ENCODE data around the gene PLIN4. TPM values are rescaled to one million over a fixed set of nuclear protein-coding genes. Genes with fewer than 3 reads are reported as not detected.

PLIN4 gene
- total RNA-seq, 1 donor from 2014 or later: 239 TPM

DNA sequence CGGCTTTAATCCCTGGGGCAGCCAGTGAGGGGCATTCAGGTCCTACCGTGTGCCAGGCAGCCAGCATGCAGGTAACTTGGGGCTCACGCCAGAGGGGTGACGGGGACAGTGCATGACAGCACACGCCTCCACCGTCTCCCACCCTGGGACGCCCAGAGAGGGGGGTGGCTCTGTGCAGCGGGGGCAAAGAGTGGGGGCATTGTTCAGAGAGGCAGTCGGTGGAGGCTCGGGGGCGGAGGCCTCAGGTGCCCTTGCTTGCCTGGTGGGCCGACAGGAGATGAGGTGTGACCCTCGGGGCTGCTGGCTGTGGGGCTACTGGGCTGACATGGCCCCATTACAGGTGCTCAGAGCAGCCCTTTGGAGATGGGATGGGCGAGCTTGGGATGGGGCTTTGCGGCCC lies 18.4 kb downstream of the PLIN4 start:
- intact Hi-C loops (cut with DNase I): no loop called here
- DNase-seq (peak; percentile 39), ATAC-seq (ENCODE audit: poor library complexity) (no peak)

DNA sequence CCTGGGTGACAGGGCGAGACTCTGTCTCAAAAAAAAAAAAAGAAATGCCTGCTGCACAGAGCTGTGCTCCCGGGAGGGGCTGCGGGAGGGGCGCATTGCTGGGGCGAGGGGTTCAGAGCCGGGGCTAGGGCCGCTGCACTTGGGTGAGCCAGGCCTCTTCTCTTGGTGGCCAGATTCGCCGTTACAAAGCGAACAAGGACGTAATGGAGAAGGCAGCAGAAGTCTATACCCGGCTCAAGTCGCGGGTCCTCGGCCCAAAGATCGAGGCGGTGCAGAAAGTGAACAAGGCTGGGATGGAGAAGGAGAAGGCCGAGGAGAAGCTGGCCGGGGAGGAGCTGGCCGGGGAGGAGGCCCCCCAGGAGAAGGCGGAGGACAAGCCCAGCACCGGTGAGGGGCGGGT lies 19.0 kb downstream of the PLIN4 start:
- DNase-seq (no peak), ATAC-seq (ENCODE audit: poor library complexity) (no peak)
- intact Hi-C loops (cut with DNase I): no loop called here

DNA sequence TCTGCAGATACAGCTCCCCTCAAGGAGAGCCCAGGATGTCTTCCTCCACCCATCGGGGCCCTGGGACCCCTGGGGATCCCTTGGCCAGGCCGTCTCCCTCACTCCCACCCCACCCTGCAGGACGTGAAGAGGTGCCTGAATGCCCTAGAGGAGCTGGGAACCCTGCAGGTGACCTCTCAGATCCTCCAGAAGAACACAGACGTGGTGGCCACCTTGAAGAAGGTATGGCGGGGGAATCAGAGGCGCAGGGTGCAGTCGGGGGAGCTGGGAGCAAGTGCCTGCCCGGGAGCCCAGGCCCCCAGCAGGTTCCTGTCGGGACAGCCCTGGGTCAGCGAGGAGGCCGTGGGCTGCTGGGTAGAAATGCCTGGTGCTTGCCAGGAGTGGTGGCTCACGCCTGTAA lies 19.6 kb downstream of the PLIN4 start:
- DNase-seq (no peak), ATAC-seq (ENCODE audit: poor library complexity) (no peak)
- intact Hi-C loops (cut with DNase I): no loop called here

DNA sequence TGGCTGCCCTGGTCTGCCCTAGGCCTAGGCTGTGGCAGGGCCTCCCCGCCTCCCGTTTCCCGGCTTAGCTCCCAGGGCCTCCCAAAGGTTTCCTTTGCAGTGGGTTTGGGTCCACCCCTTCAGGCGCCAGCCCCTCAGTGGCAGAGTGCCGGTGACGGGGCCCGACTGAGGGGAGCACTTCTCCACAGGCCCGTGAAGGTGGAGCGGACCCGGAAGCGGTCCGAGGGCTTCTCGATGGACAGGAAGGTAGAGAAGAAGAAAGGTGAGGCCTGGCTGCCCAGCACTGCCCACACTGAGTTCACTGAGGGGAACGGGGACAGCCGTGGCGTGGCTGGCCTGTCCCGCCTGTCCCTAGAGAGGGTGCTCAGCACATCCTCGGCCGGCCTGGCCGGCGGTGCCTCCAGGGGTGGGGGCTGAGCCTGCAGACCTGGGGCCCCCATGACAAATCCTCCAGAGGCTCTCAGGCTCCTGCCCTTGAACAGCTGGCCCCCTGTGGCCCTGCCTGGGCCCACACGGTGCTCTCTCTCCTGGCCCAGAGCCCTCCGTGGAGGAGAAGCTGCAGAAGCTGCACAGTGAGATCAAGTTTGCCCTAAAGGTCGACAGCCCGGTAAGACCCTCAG lies 20.4 kb downstream of the PLIN4 start:
- DNase-seq (peak; percentile 26), ATAC-seq (ENCODE audit: poor library complexity) (no peak)
- intact Hi-C loops (cut with DNase I): no loop called here

DNA sequence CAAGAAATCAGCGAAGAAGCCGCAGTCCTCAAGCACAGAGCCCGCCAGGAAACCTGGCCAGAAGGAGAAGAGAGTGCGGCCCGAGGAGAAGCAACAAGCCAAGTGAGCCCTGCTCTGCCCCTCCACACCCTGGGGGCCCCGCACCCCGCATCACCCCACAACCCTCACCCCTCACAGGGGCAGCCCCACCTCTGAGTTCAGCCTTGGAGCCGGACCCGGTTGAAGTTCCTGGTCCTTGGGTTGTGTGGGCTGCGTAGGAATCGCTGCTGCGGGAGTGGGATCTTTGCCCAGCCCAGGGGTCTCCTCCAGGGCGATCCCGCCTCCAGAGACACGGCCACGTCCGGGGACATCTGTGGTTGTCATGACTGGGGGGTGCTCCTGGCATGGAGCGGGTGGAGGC lies 22.0 kb downstream of the PLIN4 start:
- intact Hi-C loops (cut with DNase I): no loop called here
- no peak for ATAC-seq (ENCODE audit: poor library complexity)
- no peak for DNase-seq

DNA sequence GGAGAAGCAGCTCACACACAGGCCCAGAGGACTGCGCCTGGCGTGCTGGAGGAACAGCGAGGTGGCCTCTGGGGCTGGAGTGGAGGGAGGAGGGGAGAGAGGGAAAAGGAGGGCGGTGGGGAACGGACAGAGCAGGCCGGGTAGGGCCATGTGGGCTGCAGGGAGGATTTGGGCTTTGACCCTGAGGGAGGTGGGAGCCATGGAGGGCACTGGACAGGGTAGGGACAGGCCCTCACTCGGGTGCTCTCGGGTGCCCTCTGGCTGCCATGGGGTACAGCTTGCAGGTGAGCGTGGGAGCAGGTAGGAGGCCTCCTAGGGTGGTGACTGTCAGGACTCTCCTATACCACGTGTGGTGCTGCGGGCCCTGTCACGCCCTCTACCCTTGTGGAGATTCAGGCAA lies 22.8 kb downstream of the PLIN4 start:
- no peak for ATAC-seq (ENCODE audit: poor library complexity)
- no peak for DNase-seq
- intact Hi-C loops (cut with DNase I): no loop called here

DNA sequence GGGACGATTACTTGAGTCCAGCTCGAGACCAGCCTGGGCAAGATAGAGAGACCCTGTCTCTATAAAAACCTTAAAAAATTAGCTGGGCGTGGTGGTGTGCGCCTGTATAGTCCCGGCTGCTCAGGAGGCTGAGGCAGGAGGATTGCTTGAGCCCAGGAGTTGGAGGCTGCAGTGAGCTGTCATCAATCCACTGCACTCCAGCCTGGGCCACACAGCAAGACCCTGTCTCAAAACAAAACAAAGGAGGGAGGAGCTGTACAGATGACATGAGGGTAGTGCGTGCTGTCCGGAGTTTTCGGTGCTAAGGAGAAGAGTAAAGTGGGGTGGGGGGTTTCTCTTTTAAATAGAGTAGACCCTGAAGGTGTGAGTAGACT lies 23.6 kb downstream of the PLIN4 start:
- no peak for ATAC-seq (ENCODE audit: poor library complexity)
- no peak for DNase-seq
- intact Hi-C loops (cut with DNase I): no loop called here

DNA sequence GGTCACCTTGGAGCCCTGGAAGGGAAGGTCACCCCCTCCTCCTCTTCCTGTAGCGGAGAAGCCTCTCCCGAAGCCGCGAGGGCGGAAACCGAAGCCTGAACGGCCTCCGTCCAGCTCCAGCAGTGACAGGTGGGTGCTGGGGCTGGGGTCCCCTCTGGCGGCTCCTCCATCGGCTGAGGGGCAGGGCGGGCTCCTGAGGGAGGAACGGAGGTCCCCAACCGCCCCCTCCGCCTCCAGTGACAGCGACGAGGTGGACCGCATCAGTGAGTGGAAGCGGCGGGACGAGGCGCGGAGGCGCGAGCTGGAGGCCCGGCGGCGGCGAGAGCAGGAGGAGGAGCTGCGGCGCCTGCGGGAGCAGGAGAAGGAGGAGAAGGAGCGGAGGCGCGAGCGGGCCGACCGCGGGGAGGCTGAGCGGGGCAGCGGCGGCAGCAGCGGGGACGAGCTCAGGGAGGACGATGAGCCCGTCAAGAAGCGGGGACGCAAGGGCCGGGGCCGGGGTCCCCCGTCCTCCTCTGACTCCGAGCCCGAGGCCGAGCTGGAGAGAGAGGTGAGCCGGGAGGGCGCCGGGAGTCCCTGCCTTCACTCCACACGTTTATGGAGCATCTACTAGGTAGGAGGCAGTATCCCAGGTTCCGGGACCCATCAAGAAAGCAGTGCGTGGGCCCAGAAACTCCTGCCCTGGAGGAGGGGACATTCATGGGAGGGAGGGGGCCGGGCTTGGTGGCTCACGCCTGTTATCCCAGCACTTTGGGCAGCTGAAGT lies 24.2 kb downstream of the PLIN4 start:
- intact Hi-C loops (cut with DNase I): no loop called here
- no peak for DNase-seq

DNA sequence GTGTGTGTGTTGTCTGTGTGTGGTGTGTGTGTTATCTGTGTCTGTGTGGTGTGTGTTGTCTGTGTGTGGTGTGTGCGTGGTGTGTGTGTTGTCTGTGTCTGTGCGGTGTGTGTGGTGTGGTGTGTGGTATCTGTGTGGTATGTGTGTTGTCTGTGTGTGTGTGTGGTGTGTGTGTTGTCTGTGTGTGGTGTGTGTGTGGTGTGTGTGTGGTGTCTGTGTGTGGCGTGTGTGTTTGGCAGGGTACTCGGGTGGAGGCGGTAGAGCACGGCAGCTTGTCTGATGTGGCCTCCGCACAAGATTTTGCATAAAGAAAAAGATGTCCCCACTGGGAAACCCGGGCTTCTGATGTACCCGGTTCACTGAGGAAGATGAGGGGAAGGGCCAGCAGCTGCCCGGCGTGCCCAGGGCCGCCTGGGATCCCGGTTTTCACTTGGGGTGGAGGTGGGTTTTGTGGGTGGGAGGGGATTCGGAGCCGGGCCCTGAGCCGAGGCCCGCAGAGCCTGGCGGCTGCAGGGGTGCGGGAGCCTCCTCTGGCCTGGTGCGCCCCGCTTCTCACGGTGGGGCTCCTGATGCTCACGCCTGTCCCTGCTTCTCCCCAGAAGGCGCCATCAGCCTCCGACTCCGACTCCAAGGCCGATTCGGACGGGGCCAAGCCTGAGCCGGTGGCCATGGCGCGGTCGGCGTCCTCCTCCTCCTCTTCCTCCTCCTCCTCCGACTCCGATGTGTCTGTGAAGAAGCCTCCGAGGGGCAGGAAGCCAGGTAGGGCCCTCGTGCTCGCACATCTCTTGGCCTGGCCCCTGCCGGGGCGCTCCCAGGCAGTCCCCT lies 25.0 kb downstream of the PLIN4 start:
- intact Hi-C loops (cut with DNase I): no loop called here
- ATAC-seq (ENCODE audit: poor library complexity) (no peak), DNase-seq (no peak)

More for the DNA sequence above, 24.2 kb downstream of the PLIN4 start:
- no peak for ATAC-seq (ENCODE audit: poor library complexity)

DNA sequence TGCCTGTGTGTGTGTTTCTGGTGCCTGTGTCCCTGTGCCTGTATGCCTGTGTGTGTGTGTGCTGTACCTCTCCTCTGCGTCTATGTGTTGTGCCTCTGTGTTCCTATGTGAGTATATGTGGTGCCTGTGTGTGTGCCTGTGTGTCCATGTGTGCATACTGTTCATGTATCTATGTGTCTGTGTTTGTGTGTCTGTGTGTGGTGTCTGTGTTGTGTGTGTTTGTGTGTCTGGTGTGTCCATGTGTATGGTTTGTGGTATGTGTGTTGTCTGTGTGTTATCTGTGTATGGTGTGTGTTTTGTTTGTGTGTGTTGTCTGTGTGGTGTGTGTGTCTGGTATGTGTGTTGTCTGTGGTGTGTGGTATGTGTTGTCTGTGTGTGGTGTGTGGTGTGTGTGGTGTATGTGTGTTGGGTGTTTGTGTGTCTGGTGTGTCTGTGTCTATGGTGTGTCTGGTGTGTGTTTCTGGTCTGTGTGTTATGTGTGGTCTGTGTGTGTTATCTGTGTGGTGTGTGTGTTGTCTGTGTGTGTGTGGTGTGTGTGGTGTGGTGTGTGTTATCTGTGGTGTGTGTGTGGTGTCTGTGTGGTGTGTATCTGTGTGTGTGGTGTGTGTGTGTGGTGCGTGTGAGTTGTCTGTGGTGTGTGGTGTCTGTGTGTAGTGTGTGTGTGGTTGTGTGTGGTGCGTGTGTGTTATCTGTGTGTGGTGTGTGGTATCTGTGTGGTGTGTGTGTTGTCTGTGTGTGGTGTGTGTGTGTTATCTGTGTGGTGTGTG lies 25.8 kb downstream of the PLIN4 start:
- DNase-seq: no peak
- intact Hi-C loops (cut with DNase I): no loop called here
- no peak for ATAC-seq (ENCODE audit: poor library complexity)

DNA sequence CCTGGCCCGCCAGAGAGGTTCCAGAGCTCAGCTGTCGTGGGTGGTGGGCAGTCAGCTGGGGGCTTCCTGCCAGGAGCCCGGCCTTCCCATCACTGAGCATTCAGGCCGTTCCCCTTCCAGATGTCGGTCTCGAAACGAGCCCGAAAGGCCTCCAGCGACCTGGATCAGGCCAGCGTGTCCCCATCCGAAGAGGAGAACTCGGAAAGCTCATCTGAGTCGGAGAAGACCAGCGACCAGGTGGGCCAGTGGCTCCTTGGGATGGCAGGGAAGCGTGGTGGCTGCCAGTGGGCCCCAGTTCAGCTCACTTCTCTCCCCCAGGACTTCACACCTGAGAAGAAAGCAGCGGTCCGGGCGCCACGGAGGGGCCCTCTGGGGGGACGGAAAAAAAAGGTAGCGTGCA lies 26.8 kb downstream of the PLIN4 start:
- DNase-seq (no peak), ATAC-seq (ENCODE audit: poor library complexity) (no peak)
- intact Hi-C loops (cut with DNase I): no loop called here

DNA sequence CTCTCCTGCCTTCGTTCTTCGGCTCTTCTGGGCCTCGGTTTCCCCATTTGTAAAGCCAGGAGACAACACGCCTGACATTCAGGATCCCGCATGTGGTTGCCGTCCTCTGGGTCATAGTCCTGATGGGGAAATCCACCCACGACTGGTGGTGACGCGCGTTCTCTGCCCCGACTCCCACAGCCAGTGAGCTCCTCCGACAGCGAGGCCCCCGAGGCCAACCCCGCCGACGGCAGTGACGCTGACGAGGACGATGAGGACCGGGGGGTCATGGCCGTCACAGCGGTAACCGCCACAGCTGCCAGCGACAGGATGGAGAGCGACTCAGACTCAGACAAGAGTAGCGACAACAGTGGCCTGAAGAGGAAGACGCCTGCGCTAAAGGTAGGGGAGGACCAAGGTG lies 29.8 kb downstream of the PLIN4 start:
- no peak for DNase-seq
- no peak for ATAC-seq (ENCODE audit: poor library complexity)
- intact Hi-C loops (cut with DNase I): no loop called here

DNA sequence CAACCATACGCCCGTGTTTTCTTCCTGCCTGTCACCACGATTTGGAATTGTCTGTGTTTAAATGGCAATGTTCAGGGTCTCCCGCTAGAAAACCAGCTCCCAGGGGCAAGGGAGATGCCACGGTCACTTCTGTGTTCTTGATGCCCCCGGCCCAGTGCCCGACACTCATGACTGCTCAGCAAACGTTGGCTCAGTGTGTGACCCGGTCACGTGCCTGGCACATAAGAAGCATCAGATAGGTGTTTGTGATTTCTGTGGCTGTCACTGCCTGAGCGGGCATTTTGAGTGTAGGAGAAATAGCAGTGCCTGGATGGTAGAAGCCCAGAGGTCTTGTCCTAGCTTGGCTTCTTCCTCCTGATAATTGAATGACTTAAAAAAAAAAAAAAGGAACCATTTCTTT lies 30.7 kb downstream of the PLIN4 start:
- intact Hi-C loops (cut with DNase I): no loop called here
- DNase-seq: no peak
- ATAC-seq (ENCODE audit: poor library complexity): peak; percentile 70

DNA sequence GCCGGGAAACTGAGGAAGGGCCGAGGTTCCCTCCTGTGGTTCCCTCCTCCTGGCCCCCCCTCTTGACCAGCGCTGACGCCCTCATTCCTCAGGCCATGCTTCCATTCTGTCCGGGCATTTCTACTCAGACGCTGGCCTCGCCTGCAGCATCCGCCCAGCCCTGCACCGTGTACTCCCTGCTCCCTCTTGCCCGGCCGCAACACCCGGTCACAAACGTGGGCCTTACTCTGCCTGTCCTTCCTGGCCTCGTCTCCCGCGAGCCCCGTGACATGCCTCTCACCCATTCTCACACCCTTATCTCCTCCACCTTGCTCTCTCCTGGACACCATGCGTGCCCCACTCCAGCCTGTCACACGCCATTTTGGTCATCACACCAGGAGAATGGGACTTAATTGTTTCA lies 34.9 kb downstream of the PLIN4 start:
- DNase-seq (no peak), ATAC-seq (ENCODE audit: poor library complexity) (no peak)
- intact Hi-C loops (cut with DNase I): no loop called here

DNA sequence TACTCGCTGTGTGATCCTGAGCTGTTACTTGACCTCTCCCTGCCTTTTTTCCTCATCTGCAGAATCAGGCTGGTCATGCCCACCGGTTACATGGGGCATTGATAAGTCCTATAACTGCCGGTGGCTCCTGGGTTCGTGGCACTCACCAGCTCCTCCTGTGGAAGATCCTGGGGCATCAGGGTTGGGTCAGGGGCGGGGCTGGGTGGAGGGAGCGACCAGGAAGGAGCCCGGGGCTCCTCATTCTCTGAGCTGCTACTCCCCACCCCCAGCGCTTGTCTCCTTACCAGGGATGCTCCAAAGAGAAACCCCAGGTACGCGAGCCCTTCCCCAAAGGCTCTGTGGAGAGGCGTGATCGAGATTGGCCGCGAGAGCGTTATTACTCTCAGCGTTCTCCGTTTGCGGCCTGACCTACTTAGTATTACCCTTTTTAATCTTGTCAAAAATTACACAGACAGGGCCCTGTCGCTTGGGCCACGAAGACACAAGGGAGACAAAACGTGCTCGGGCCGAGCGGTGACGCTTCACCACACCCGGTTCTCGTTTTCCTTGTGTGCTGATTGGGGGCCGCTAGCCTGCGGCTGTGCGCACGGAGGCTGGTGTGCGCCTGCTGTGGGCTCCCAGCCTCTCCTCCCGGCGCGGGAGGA lies 35.4 kb downstream of the PLIN4 start:
- no peak for DNase-seq
- intact Hi-C loops (cut with DNase I): no loop called here
- ATAC-seq (ENCODE audit: poor library complexity): no peak

DNA sequence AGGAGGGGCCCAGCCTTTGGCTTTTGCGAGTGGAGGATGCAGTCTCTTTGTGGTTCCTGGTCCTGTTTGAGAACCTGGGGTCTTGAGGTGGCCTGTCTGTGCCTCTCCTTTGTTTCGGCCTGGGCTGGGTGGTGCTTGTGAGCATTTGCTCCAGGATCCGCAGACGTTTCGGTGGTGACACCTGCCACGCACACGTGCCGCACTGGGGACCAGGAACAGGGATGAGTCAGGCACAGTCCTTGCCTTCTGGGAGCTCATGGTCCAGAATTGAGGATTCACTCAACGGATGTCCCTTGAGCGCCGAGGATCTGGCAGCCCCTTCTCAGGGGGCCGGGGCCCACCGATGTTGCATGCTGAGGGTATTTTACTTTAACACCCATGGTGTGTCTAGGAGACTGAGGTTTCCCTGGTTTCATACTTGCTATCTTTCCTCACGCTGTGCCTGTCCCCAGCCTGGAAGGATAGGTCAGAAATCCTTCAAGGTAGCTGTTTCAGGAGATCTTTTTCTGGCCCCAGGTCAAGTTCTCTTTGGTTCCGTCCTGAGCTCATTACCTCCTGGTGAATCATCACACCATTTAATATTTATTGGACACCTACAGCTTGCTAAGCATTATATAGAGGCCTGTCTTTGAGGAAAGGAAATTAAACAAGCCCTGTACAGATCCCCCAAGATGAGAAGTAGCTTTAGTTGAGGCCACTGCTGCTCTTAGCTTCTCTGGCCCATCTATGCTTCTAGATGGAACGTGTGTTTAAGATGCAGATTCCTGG lies 41.1 kb downstream of the PLIN4 start:
- DNase-seq: no peak
- no peak for ATAC-seq (ENCODE audit: poor library complexity)
- intact Hi-C loops (cut with DNase I): no loop called here

DNA sequence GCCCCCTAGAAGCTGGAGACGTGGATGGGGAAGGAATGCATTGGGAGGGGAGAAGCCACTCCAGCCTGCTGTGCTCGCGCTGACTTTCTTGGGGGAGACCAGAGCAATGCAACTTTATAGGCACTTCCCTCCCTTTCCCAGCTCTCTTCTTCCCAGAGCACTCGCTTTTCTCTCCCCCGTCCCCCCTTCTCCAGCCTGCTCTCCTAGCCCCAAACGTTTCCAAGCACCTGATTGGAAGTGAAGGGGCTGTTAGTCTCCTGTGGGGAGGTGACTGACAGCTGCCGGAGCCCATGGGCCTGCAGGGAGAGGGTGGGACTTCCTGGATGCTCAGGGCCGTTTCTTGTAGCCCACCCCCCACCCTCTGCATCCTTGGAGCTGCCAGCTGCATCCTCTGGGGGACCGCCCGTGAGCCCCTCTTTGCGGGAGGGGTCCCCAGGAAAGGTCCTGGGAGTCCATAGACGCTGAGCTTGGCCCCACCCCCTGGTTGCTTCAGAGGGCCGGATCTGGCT lies 43.7 kb downstream of the PLIN4 start:
- ATAC-seq (ENCODE audit: poor library complexity) (no peak), DNase-seq (no peak)
- intact Hi-C loops (cut with DNase I): no loop called here
